ENCODE measurements around the gene DLGAP5.

Gene DLGAP5

DNA sequence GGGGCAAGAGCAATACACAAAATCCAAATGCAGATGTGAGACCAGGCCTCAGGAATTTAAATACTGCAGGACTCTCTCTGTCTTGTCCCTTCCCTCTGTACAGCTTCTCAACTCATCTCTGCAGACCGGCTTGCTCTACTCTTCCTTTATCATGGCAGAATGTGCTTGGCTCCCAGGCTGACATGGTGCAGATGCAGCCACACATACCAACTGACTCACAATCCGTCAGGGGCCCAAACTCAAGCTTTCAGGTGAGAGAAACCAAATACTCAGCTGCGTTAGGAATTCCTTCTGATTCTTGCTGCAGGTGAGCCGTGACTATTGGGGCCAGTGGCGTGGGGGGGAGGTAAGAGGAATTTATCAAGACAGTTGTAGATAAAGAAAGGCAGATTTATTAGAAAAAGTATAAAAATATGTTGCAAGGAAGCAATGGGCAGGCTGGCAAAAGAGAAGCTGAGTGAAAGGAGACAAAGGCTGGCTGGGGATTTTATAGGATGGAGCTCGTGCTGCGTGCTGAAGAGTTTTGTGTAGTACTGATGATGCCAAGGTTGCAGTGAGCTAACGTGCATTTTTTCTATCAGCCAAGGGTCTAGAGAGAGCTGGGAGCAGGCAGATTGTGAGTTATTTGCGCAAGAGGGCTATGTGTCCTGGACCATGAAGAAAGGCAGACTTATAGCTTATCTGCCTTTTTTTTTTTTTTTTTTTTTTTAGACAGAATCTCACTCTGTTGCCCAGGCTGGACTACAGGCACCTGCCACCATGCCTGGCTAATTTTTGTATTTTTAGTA is 67.3 kb downstream of the DLGAP5 start:
- Histone ChIP-seq H3K9me3 (ENCODE audit: control insufficient read depth, low read length) (no peaks in the 10 kb centered on the region), H3K27me3 (ENCODE audit: control insufficient read depth, insufficient read depth, low read length) (no peaks in the 10 kb centered on the region), H3K4me3 (ENCODE audit: low read depth, low read length) (no peak overlapping the region), H2AFZ (peak overlapping the region; percentile 39), H3K36me3 (ENCODE audit: control insufficient read depth, insufficient read depth, low read length) (no peaks in the 10 kb centered on the region), H3K27ac (no peak overlapping the region), H3K9ac (no peak overlapping the region), H3K79me2 (no peaks in the 10 kb centered on the region), H3K4me2 (ENCODE audit: low read length) (no peak overlapping the region), H3K4me1 (peaks cover 12% of the 10 kb centered on the region)
- TF ChIP-seq, protein P1, sequence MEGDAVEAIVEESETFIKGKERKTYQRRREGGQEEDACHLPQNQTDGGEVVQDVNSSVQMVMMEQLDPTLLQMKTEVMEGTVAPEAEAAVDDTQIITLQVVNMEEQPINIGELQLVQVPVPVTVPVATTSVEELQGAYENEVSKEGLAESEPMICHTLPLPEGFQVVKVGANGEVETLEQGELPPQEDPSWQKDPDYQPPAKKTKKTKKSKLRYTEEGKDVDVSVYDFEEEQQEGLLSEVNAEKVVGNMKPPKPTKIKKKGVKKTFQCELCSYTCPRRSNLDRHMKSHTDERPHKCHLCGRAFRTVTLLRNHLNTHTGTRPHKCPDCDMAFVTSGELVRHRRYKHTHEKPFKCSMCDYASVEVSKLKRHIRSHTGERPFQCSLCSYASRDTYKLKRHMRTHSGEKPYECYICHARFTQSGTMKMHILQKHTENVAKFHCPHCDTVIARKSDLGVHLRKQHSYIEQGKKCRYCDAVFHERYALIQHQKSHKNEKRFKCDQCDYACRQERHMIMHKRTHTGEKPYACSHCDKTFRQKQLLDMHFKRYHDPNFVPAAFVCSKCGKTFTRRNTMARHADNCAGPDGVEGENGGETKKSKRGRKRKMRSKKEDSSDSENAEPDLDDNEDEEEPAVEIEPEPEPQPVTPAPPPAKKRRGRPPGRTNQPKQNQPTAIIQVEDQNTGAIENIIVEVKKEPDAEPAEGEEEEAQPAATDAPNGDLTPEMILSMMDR (IDR thresholded peaks at IDR 0.05), result no peak

DNA sequence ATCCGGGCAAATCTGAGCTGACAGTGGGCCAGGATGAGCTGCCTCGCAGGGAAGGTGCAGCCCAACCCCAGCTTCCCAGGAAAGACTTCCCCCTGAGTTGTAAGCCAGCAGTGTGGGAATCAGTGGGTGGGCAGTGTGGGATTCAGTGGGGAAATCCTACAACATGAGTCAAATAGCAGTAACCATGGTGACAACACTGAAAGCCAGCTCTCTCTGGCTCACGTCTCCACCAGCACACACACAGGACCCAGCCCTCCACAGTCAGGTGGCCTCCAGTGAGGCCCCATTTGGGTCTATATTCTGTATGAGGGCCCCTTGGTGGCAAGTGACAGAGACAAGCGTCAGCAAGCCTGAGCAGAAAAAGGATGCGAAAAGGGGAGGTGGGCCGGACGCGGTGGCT is 68.3 kb downstream of the DLGAP5 start:
- H3K27me3 ChIP-seq (ENCODE audit: control insufficient read depth, insufficient read depth, low read length), result no peaks in the 10 kb centered on the region
- H3K27ac ChIP-seq, result no peak overlapping the region
- no peaks in the 10 kb centered on the region for H3K79me2 ChIP-seq
- H2AFZ ChIP-seq, result peak overlapping the region; percentile 69
- H3K9me3 ChIP-seq (ENCODE audit: control insufficient read depth, low read length), result no peaks in the 10 kb centered on the region
- TF ChIP-seq, protein P1 (IDR thresholded peaks at IDR 0.05), result no peak
- no peak overlapping the region for H3K9ac ChIP-seq
- H3K4me2 ChIP-seq (ENCODE audit: low read length), result no peak overlapping the region
- no peaks in the 10 kb centered on the region for H3K36me3 ChIP-seq (ENCODE audit: control insufficient read depth, insufficient read depth, low read length)
- H3K4me1 ChIP-seq, result peaks cover 15% of the 10 kb centered on the region
- H3K4me3 ChIP-seq (ENCODE audit: low read depth, low read length), result no peak overlapping the region

DNA sequence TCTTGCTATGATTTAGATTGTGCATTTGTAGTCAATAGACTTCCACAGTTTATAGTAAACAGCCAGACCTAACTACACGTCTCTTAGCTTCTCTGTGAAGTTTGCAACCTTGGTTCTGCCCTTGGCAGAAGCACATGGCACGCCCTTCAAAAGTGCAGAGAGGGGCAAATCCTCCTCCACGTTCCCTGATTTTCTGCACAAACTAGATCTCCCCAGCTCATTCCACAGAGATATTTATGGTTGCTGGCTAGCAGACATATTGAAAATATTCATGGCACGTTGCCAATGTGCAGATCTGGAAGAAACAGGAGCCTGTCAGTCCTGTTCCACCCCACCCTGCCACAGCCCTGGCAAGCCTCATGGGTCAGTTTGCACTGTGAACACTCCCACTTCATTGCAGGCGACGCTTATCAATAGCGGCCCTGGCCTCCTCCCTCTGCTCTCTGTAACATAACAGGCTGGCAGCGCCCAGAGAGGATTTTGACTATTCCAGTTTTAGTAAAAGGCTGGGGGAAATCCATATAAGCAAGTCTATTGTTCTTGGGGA is 68.9 kb downstream of the DLGAP5 start:
- TF ChIP-seq, protein P1 (IDR thresholded peaks at IDR 0.05), result no peak
- H3K79me2 ChIP-seq, result no peaks in the 10 kb centered on the region
- H3K27me3 ChIP-seq (ENCODE audit: control insufficient read depth, insufficient read depth, low read length), result no peaks in the 10 kb centered on the region
- H3K4me2 ChIP-seq (ENCODE audit: low read length), result no peak overlapping the region
- no peak overlapping the region for H3K4me3 ChIP-seq (ENCODE audit: low read depth, low read length)
- no peaks in the 10 kb centered on the region for H3K9me3 ChIP-seq (ENCODE audit: control insufficient read depth, low read length)
- H3K27ac ChIP-seq, result peak overlapping the region; percentile 40
- H3K9ac ChIP-seq, result no peak overlapping the region
- H3K4me1 ChIP-seq, result peaks cover 18% of the 10 kb centered on the region
- H3K36me3 ChIP-seq (ENCODE audit: control insufficient read depth, insufficient read depth, low read length), result no peaks in the 10 kb centered on the region
- peak overlapping the region; percentile 69 for H2AFZ ChIP-seq

DNA sequence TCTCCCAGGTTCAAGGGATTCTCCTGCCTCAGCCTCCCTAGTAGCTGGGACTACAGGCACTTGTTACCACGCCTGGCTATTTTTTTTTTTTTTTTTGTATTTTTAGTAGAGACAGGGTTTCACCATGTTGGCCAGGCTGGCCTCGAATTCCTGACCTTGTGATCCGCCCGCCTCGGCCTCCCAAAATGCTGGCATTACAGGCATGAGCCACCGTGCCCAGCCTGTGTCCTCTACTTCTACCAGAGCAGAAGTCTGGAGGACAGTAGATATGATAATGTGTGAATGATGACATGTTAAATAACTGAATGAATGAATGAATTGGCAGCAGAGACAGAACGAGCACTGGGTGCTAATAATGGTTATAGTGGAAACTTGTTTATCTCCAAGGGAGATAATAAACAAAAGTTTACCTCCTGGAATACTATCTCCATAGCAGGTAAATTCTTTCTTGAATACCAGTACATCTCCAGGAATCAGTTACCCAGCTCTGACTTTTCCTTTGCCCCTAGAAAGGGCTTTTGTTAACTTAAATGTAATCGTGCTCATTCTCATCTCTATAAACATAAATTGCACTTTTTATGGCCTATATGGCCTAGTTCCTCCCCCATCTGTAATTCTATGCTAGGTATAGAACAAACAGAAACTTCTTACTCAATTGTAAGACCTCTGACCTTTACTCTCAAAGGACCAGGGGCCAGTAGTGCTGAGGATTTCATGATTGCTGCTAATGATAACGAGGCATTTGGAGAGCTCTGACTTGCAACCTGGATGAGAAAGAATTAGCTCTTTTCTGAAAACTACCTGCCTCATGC is 69.6 kb downstream of the DLGAP5 start:
- Histone ChIP-seq H3K36me3 (ENCODE audit: control insufficient read depth, insufficient read depth, low read length) (no peaks in the 10 kb centered on the region), H3K4me2 (ENCODE audit: low read length) (no peak overlapping the region), H3K27ac (peak overlapping the region; percentile 40), H3K27me3 (ENCODE audit: control insufficient read depth, insufficient read depth, low read length) (no peaks in the 10 kb centered on the region), H3K79me2 (no peaks in the 10 kb centered on the region), H3K9me3 (ENCODE audit: control insufficient read depth, low read length) (no peaks in the 10 kb centered on the region), H2AFZ (peak overlapping the region; percentile 69), H3K4me3 (ENCODE audit: low read depth, low read length) (no peak overlapping the region), H3K9ac (no peak overlapping the region), H3K4me1 (peaks cover 18% of the 10 kb centered on the region)
- TF ChIP-seq, protein P1 (IDR thresholded peaks at IDR 0.05), result no peak
